Left hindlimb (tissue), 1 donor: Measurements from ENCODE around the gene GSTM3.

ENCODE experiments used
- DNase-seq: peaks from one replicate; pipeline ENCODE4 v3.0.0-alpha.2; 2018

The GSTM3 gene

DNA sequence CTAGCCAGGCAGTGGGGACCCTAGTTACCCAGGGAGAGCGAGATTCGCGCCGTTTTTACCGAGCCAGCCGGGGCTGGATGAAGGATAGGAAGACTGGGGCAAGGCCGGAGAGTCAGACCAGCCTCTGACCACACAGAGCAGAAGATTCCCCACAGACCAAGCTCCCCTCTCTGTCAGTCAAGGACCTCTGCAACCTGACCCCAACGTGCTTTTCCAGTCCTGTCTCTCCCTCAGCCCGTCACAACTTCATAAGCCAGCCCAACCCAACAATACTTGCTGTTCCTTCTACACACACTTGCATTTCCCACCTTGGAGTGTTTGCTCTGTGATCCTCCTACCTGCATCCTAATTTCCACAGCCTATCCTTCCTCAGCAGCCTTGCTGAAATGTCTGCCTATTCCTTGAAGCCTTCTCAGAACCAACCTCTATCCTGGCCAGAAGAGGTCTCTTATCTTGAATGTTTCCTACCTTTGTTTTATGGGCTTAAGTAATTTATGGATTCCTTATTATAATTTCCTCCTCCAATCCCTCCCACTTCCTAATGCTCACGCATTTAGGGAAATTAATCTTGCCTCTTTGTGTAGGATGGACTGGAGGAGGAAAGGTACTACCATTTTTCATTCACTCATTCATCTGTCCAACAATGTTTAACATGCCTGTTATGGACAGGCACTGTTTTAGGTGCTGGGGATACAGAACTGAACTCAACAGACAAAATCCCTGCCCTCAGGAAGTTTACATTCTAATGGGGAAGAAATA, at the start of gene GSTM3:
GSTM3 (minus strand) TSS at position 424 of the 759 bp plus-strand sequence. CDS start 751 bp downstream, outside the sequence.
- no peak for DNase-seq

DNA sequence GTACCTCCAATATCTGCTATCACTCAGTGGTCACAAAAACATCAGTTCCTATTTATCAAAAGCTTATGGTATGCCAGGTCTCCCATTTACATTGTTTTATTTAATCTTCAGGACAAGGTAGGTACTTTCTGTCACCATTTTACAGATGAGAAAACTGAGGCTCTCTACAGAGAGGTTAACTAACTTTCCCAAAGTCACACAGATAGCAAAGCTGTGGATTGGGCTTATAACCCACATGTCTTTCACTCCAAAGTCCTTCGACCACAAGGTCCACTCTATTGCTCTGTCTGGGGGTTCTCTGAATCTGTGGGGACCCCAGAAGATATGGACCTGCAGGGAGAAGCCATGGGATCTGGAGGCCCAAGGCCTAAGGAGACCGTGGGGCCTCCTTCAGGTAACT, 49.5 kb upstream of the GSTM3 start:
- DNase-seq = no peak

DNA sequence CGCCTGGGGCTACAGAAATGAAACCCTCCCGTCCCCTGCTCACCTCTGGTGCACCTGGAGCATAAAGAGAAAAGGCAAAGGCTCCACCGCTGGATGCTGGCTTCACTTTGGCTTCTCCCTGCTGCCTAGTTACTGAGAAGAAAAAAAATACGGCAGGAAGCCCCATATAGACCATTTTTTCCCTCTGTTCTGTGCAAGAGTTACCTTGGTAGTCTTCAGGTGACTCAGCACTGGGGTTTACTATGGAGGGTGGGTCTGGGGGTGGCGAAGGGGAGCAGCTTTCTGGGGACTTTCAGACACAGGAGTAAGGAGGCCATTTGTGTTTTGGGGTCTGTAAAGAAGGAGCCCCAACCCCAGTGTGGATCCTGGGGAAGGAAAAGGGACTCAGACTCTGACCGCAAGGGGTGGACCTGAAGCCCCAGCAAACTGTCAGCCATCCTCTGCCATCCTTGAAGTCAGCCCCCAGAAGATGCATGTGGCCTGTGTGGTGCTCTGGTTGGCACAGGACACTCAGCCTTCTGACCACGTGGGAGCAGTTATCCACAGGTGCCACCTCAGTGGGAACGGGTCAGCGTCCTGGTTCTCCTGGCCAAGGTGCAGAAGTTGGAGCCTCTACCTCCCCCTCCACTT, 48.8 kb upstream of the GSTM3 start:
- DNase-seq = no peak

DNA sequence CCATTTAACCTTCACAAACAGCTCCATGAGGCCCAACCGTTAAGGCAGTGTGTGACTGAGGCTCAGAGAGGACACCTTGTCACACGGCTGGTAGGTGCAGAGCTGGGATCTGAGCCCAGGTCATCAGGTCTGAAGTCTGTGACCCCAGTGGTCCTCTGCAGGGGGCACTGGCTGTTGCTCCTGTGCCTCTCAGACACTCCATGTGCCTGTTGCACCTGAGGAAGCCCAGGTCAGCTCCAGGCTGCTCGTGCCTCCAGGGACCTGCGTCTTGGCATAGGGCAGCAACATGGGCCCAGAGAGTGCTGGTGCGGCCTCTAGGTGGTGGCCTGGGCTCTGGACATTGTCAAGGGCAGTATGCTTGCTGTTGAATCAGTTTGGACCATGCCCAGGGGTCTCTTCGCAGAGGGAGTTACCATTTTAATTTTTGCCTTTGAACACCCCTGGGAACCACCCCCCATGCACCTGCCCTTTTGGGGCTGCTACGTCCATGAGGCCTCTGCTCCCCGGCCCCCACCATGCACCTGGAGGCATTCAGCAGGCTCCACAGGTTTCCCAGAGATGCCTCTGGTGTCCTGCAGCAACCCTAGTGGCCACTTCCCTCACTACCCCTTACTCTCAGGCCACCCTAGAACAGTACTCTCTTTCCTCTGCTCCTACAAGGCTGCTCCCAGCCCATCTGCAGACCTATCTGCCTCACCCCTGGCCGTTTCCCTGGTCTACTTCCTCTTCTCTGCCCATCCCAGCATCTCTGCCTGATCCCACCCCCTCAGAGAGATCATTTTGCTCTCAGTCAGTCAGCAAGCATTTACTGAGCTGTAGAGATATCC, 48.1 kb upstream of the GSTM3 start:
- DNase-seq = no peak

DNA sequence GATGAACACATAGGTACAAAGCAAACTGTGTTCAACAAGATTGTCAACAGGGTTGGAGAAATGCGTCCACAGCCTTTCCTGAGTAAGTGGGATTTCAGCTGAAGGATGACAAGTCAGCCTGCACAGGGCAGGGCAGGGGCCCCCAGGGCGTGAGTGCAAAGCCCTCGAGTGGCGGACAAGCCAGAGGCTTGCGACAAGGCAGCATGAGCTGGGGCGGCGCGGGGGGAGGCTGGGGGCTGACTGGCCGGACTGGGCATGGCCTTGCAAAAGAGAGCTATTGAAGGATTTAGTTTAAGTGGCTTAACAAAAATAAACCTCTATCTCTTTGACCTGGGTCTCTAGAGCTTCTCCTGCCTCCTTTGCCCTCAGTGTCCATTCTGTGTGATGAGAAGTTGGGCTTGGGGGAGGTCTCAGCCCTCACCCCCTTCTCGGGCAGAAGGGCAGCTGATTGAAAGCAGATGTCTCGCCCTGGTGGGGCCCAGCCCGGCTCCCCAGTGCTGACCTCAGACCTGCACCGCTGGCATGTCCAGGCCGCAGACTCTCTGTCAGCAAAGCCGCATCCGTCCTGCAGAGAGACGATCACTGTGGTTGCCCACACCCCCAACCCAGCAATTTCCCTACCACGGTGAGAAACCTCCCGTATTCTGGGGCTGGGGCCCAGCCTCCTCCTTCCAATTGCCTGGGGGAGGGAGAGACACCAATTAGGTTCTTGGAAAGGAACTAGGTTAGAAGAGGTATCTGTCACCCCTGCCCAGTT, 47.2 kb upstream of the GSTM3 start:
- peak; percentile 78 for DNase-seq

DNA sequence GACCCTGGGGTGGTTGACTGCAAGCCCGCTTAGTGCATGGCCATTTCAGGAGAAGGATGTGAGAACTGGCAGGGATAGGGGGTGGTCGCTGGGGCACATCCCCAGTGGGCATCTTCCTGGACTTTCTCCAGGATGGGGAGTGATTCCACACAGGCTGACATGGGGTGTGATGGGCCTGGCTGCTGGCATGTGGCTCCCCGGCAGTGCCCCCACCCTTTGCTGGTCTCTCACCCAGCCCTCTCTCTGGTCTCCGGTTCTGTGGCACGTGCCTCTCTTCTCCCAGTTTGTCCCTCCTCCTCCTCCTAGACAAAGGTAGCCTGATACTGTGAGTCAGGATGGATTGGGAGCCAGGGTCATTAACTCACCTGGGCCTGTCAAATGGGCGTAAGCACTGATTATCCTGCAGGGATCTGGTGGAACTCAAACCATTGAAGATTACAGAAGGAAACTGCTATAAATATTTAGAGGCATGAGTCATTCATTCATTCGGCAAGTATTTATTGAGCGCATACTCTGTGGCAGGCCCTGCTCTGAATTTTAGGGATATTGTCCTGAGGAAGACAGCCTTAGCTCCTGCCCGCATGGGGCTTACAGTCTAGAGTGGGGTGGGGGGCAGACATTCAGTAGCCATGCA, 46.5 kb upstream of the GSTM3 start:
- DNase-seq = no peak

DNA sequence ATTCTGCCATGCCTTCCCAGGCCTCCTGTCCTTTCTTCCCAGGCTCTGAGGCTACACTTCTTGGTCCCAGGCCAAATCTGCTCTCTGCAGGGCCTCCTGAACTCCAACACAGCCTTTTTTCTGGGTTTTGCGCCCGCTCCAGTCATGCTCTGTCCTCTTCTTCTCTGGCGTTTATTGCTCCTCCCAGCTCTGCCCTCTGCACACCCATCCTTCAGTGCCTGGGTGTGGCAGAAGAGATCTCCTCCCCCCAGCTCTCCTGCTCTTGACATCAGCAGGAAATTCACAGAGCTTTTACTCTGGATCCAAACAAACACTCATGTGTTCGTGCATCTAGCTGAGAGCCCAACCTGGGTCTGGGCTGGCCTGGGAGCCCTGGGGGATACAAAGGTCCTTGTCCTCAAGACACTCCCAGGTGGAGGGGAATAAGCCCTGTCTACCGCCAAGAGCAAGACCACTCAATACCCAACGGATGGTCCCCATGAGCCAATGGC, 45.7 kb upstream of the GSTM3 start:
- DNase-seq = no peak

DNA sequence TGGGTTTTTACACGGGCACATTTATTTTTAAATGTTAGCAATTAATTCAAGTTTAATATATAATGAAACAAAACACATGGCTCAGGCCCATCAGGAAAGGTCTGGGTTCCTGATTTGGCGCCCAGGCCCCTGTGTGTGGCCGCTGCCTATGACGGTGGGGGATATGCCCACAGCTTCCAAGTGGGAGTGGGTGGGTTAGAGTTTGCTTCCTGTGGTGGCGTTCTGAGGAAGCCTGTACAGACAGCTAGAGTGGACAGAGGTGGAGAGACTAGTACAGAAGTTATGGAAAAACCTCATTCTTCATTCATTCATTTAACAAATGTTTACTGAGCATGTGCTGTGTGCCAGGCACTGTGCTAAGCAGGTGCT, 45.3 kb upstream of the GSTM3 start:
- DNase-seq = no peak

DNA sequence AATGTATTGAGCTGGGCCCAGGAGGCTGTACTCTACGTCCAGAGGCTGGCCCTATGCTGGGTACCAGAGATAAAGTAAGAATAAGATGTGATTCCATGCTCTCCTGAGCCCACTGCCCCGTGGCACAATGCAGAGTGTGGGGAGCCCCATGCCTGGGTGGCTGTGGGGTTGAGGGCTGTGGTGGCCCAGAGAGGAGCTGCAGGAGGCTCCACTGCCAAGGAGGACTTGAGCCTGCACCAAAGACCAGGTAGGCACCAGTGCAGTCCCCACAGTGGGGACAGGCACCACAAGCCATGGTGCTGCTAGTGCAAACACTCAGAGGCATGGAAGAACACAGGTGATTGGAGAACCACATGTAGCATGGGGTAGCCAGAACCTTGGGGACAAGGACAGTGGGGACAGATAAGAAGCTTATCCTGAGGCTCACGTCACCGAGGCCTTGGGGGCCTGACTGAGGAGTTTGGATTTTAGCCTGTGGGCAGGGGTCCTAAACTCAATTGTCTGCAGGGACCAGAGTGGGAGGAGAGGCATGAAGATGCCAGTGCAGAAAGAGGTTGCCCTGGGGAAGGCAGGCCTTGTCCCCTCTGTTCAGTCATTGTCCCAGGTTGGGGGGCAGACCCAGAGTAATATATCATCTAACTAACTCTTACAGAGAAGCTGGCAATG, 44.7 kb upstream of the GSTM3 start:
- no peak for DNase-seq

DNA sequence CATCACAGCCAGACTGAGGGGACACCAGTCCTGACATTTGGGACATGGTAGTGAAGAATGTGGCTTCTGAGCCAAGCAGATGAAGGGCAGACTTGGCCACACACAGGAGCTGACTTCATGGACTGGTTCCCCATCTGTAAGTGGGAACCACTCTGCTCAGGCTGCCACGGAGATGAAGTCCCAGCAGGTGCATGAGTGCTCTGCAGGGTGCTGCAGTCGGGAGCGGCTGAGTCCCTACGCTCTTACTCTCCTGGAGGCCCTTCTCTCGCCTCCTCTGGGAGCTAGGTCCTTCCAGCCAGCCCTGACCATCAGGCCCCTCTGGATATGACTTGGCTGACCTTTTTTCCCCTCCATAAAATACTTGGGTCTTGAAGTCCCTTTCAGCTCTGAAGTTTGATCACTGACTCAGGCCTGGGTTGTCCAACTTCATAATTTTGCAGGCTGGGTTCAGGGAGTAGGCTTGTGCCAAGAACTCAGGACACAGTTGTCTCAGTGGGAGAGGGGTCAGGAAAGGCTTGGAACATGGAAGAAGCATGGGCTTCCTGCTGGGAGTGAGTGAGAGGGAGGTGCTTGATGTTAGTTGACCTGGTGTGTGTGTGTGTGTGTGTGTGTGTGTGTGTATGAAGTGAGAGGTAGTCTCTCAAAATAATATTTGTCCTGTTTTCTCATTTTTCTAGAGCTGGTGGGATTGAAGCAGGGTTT, 43.9 kb upstream of the GSTM3 start:
- DNase-seq = no peak

DNA sequence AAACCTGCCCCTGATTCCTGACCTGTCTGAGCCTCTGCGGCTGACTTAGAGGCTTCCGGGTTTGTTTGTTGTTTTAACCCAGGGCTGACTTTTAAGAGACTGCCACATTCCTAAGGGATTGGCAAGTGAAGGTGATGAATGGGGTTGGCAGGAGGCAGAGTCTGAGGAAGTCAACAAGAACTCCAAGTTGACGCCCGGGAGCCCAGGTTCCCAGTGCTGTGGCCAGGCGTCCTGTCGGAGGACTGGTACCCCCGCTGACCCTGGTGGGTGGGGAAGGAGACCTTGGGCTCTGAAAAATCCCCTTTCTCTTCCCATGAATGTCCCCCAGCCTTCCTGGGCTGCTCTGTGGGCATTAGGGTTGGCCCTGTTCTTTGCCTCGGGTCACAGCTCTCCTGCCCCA, 42.6 kb upstream of the GSTM3 start:
- DNase-seq = peak; percentile 40

DNA sequence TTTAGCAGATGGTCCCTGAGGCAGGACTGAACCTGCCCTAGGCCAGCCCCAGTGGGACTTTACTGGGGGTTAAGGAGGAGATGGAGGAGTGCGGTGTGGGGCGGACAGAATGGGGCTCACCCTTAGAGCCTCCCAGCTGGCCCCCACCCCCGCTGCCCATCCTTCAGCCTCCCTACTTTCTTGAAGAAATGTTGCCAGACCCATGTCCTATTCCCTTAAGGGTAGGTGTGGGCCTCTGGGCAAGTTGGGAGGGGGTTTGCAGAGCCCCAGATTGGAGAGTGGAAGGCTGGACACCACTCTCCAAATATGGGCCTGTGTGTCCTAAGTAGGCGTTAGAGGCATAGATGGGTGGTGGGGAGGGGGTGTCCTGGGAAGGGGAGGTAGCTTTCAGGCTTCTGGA, 42.1 kb upstream of the GSTM3 start:
- peak; percentile 16 for DNase-seq

DNA sequence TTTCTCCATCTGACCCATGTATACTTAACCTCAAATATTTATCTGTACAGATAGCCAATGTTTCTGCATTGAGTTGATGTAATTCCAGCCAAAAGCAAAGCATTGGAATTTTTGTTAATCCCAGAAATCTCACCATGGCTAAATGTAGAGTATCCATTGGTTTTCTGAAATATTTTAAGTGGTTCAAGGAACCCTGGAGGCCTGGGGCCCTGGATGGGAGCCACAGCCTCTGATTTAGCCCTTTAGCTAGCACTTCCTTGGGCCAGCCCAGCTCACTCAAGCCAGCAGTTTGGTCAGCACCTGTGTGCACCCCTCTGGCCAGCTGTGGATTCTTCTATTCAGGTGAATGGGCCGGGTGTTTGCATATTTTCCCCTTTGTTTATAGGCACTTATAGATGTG, 41.7 kb upstream of the GSTM3 start:
- DNase-seq = peak; percentile 56

DNA sequence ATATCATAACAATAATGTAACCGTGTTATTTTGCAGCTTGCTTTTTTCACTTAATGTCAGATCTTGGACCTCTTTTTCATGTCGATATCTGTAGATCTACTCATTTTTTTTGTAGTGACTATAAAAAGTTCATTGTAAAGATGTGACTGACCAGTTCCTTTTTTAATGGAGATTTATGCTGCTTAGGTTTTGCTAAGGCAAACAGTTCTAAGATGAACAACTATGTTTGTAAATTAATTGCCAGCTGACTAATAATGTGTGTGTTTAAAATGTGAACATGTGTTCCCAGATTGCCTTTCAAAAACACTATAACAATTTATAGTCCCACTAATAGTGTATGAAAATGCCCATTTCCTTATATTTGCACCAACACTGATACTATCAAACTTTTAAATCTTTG, 41.0 kb upstream of the GSTM3 start:
- DNase-seq = no peak

DNA sequence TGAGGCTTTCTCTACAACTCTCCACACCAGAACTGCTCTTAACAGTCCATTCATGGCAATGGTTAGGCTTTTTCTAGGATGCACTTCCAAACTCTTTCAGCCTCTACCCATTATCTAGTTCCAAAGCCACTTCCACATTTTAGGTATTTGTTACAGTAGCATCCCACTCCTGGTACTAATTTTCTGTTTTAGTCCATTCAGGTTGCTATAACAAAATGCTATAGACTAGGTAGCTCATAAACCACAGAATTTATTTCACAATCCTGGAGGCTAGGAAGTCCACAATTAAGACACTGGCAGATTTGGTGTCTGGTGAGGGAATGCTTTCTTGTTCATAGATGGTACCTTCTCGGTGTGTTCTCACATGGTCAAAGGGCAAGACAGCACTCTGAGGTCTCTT, 40.1 kb upstream of the GSTM3 start:
- no peak for DNase-seq

DNA sequence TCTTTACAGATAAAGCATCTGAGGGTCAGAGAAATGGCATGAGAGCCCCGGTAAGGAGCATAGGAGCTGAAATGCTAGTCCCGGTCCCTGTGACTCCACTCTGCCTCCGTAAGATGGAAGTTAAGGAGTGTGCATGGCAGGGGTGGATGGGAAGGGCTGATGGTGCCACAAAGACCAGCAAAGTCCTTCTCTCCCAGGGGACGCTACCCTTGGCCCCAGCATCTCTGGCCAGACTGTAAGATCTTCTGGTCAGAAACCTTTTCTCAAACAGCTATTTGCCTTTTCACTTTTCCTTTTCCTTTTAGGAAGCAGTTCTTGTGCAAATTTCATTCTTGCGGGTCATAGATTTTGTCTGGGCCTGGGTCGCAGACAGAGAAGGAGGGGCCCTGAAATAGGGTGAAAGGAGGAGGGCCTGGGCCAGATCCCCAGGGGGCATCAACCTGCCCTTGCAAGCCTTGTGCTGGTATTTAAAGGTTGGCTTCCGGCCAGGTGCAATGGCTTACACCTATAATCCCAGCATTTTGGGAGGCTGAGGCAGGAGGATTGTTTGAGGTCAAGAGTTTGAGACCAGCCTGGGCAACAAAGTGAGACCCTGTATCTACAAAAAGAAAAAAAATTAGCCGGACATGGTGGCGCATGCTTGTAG, 37.3 kb upstream of the GSTM3 start:
- no peak for DNase-seq

DNA sequence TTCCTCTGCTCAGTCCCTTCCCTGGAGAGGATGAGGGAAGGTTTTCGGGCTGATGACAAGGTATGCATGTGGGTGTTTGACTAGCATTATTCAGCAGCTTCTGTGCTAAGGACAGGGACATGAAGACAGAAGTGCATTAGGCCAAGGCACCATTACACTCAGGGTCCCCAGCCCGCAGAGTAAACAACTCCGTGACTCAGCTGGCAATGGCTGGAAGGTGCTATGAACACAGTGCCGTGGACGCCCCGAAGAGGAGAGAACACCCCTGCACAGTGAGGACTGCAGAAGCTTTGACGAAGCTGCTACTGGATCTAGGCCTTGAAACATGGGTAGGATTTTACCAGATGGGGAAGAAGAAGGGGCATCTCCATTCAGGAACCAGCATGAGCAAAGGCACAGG, 36.6 kb upstream of the GSTM3 start:
- no peak for DNase-seq

DNA sequence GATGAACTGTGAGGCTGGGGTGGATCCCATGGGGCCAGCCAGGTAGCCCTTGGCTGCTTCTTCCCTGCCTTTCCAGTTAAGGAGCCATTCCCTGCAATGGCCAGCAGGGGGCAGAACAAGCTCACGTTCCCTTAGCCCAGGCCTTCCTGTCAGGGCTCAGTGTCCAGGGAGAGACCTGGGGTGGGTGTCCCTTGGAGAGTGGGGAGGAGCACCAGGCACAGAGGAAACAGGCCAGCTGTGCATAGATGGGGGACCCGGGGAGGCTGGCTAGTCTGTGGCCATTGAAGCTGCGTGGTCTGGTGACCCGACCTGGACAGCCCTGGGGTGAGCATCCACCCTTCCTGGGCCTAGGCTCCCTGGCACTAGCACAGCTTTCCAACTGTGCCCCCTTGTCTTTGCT, 36.1 kb upstream of the GSTM3 start:
- peak; percentile 83 for DNase-seq

DNA sequence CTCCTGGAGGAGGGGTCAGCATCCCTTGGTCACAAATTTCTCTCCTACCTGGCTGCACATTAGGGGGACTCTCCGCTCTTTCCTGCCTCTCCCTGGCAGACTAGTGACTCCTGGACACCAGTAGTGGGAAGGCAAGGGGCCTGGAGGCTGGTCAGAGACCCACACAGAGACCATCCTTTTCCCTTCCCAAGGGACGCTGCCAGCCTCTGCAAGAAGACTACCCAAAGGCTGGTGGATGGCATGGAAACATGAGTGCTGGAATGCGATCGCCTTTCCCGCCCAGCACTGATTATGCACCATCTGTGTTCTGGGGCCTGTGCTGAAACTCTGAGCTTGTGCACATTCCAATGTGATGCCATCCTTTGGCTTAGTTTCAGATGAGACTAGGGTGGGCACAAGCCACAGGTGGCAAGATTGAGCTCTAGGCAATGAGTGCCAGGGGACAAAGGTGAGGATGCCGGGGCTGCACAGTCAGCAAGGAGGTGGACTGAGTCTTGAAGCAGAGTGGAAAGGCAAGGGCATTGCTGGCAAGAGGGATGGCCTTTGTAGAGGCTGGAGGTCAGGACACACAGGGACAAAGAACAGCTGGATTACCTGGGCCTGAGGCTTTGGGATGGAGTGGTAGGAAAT, 35.5 kb upstream of the GSTM3 start:
- DNase-seq = no peak

DNA sequence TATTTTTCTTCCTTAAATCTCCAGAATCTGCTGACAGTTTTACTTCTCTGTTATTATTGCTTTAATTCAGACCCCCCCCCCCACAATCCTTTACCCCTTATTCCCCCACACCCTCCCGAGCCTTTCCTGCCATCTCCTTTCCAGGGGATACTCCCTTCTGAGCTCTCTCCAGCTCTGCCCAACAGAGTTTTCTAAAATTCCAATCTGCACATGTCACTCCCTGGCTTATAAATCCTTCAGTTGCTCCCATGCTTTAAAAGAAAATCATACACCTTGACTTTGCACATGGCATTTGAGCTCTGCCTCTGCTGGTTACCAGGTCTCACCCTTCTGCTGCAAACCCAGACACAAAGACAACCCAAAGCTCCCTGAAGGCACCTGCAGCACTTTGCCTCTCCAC, 34.6 kb upstream of the GSTM3 start:
- DNase-seq = no peak
